Measurements from ENCODE around the gene LTBP3. TPM values are rescaled to one million over a fixed set of nuclear protein-coding genes. Genes with fewer than 3 reads are reported as not detected.

The LTBP3 gene
- total and polyA plus RNA-seq, 2 of the 13 experiments (the other 11 are each of a cell fraction or from before 2014, with no cell fraction given), result 12.2 to 68.1 TPM

DNA sequence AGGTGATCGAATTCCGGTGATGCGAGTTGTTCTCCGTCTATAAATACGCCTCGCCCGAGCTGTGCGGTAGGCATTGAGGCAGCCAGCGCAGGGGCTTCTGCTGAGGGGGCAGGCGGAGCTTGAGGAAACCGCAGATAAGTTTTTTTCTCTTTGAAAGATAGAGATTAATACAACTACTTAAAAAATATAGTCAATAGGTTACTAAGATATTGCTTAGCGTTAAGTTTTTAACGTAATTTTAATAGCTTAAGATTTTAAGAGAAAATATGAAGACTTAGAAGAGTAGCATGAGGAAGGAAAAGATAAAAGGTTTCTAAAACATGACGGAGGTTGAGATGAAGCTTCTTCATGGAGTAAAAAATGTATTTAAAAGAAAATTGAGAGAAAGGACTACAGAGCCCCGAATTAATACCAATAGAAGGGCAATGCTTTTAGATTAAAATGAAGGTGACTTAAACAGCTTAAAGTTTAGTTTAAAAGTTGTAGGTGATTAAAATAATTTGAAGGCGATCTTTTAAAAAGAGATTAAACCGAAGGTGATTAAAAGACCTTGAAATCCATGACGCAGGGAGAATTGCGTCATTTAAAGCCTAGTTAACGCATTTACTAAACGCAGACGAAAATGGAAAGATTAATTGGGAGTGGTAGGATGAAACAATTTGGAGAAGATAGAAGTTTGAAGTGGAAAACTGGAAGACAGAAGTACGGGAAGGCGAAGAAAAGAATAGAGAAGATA lies 59.0 kb downstream of the LTBP3 start, which contains the start of gene MALAT1 (continued):
- no peak; the same call in 1 of the 2 replicates for TF ChIP-seq ZNF670 (CRISPR knock-in tag; IDR thresholded peaks at IDR 0.05; ENCODE audit: borderline replicate concordance)
- TF ChIP-seq ATF7-NPFF (CRISPR knock-in tag; IDR thresholded peaks at IDR 0.05; ENCODE audit: low read depth), result no peak
- TF ChIP-seq ZNF781 (CRISPR knock-in tag; IDR thresholded peaks at IDR 0.05; ENCODE audit: borderline replicate concordance, not compliant biosample characterization), result no peak
- TF ChIP-seq MAF1 (CRISPR knock-in tag; IDR thresholded peaks at IDR 0.05; ENCODE audit: borderline replicate concordance), result no peak; the same call in 1 of the 2 replicates
- TF ChIP-seq, protein P1, sequence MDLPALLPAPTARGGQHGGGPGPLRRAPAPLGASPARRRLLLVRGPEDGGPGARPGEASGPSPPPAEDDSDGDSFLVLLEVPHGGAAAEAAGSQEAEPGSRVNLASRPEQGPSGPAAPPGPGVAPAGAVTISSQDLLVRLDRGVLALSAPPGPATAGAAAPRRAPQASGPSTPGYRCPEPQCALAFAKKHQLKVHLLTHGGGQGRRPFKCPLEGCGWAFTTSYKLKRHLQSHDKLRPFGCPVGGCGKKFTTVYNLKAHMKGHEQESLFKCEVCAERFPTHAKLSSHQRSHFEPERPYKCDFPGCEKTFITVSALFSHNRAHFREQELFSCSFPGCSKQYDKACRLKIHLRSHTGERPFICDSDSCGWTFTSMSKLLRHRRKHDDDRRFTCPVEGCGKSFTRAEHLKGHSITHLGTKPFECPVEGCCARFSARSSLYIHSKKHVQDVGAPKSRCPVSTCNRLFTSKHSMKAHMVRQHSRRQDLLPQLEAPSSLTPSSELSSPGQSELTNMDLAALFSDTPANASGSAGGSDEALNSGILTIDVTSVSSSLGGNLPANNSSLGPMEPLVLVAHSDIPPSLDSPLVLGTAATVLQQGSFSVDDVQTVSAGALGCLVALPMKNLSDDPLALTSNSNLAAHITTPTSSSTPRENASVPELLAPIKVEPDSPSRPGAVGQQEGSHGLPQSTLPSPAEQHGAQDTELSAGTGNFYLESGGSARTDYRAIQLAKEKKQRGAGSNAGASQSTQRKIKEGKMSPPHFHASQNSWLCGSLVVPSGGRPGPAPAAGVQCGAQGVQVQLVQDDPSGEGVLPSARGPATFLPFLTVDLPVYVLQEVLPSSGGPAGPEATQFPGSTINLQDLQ (CRISPR knock-in tag; IDR thresholded peaks at IDR 0.05), result no peak
- TF ChIP-seq, protein P2, sequence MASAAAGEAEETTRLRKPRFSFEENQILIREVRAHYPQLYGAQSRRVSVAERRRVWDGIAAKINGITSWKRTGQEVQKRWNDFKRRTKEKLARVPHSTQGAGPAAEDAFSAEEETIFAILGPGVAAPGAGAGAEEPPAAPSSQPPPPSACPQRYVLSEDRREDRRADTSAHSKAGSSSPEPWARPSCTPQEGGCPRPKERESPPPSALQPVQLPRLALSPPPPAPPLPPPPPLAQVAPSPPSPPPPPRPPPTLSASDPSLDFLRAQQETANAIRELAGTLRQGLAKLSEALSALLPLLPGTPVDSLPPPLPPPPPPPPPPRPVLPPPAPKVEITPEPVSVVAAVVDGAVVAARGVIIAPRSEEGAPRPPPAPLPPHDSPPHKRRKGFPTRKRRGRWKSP (CRISPR knock-in tag; IDR thresholded peaks at IDR 0.05), result peak; percentile 77
- TF ChIP-seq, protein P3, sequence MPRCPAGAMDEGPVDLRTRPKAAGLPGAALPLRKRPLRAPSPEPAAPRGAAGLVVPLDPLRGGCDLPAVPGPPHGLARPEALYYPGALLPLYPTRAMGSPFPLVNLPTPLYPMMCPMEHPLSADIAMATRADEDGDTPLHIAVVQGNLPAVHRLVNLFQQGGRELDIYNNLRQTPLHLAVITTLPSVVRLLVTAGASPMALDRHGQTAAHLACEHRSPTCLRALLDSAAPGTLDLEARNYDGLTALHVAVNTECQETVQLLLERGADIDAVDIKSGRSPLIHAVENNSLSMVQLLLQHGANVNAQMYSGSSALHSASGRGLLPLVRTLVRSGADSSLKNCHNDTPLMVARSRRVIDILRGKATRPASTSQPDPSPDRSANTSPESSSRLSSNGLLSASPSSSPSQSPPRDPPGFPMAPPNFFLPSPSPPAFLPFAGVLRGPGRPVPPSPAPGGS (CRISPR knock-in tag; IDR thresholded peaks at IDR 0.05), result no peak; the same call in 1 of the 2 replicates
- no peak for TF ChIP-seq HOXA7 (CRISPR knock-in tag; IDR thresholded peaks at IDR 0.05)
- TF ChIP-seq, protein P4, sequence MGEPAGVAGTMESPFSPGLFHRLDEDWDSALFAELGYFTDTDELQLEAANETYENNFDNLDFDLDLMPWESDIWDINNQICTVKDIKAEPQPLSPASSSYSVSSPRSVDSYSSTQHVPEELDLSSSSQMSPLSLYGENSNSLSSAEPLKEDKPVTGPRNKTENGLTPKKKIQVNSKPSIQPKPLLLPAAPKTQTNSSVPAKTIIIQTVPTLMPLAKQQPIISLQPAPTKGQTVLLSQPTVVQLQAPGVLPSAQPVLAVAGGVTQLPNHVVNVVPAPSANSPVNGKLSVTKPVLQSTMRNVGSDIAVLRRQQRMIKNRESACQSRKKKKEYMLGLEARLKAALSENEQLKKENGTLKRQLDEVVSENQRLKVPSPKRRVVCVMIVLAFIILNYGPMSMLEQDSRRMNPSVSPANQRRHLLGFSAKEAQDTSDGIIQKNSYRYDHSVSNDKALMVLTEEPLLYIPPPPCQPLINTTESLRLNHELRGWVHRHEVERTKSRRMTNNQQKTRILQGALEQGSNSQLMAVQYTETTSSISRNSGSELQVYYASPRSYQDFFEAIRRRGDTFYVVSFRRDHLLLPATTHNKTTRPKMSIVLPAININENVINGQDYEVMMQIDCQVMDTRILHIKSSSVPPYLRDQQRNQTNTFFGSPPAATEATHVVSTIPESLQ (CRISPR knock-in tag; conservative IDR thresholded peaks at IDR 0.05), result 0 out of 2 replicates have a peak, but pooled peaks have one; percentile 54
